ENCODE results near the gene LRRC47.

The LRRC47 gene

DNA sequence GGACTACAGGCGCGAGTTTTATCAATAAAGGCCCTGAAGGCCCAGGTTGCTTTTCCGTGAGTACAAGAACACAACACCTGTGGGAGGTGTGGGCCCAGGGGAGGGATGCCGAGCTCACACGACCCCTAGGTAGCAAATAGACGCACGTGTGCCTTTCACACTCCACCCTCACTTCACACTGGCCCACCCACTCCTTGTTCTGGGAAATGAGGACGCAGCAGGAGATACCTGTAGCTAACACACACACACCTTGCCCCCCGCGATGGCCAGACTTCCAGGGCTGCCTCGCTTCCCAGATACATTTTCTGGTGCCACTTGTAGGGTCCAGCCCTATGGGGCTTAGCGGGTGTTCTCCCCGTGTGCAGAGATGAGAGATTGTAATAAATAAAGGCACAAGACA is 48.4 kb downstream of the LRRC47 start:
- Histone ChIP-seq H3K4me1 (no peaks in the 10 kb centered on the region), H3K4me3 (ENCODE audit: low read depth, low read length) (peak overlapping the region; percentile 61; the same call in 1 of the 2 replicates), H3K9me3 (no peaks in the 10 kb centered on the region), H3K36me3 (no peaks in the 10 kb centered on the region), H3K27me3 (no peaks in the 10 kb centered on the region)
- TF ChIP-seq CTCF (IDR thresholded peaks at IDR 0.05; ENCODE audit: low read depth, low read length), result no peak
- no peak for DNase-seq

GRCh38 chr1:3747522-3747848 is 48.8 kb downstream of the LRRC47 start:
- no peak for DNase-seq
- Histone ChIP-seq H3K4me3 (ENCODE audit: low read depth, low read length) (peak overlapping the region; percentile 61), H3K27me3 (no peaks in the 10 kb centered on the region), H3K9me3 (no peaks in the 10 kb centered on the region), H3K4me1 (no peaks in the 10 kb centered on the region), H3K36me3 (no peaks in the 10 kb centered on the region)
- TF ChIP-seq CTCF (IDR thresholded peaks at IDR 0.05; ENCODE audit: low read depth, low read length), result no peak

GRCh38 chr1:3746830-3747521 is 49.3 kb downstream of the LRRC47 start:
- Histone ChIP-seq H3K36me3 (no peaks in the 10 kb centered on the region), H3K4me1 (no peaks in the 10 kb centered on the region), H3K4me3 (ENCODE audit: low read depth, low read length) (peak overlapping the region; percentile 61), H3K9me3 (no peaks in the 10 kb centered on the region), H3K27me3 (no peaks in the 10 kb centered on the region)
- peak; percentile 85 for DNase-seq
- TF ChIP-seq CTCF (IDR thresholded peaks at IDR 0.05; ENCODE audit: low read depth, low read length), result no peak

DNA sequence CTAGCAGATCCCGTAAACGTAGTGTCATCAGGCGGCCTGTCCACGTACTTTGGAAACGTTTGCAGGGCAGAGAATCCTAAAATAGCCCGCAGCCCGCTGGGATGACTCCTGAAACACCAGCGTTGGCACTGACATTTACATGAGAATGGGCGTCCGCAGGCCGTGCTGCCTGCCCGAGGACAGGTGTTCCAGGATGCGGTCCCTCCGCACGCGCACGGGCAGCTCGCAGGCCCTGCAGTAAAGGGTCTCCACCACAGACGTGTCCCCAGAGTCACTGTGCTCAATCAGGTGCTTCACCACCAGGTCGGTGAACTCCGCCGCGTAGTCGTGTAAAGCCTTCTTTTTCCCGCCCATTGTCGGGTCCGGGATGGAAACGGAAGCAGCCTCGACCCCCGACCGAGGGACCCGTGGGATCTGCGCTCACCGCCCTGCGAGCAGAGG is 49.9 kb downstream of the LRRC47 start:
- H3K36me3 ChIP-seq, result no peaks in the 10 kb centered on the region
- no peaks in the 10 kb centered on the region for H3K9me3 ChIP-seq
- no peak for DNase-seq
- H3K4me3 ChIP-seq (ENCODE audit: low read depth, low read length), result peak overlapping the region; percentile 61
- no peaks in the 10 kb centered on the region for H3K27me3 ChIP-seq
- H3K4me1 ChIP-seq, result no peaks in the 10 kb centered on the region
- TF ChIP-seq CTCF (IDR thresholded peaks at IDR 0.05; ENCODE audit: low read depth, low read length), result no peak

GRCh38 chr1:3745590-3746381 is 50.5 kb downstream of the LRRC47 start:
- TF ChIP-seq CTCF (IDR thresholded peaks at IDR 0.05; ENCODE audit: low read depth, low read length), result no peak
- Histone ChIP-seq H3K36me3 (no peaks in the 10 kb centered on the region), H3K4me1 (no peaks in the 10 kb centered on the region), H3K27me3 (no peaks in the 10 kb centered on the region), H3K4me3 (ENCODE audit: low read depth, low read length) (peak overlapping the region; percentile 61; the same call in 1 of the 2 replicates), H3K9me3 (no peaks in the 10 kb centered on the region)
- no peak for DNase-seq

GRCh38 chr1:3745071-3745470 is 51.2 kb downstream of the LRRC47 start:
- H3K27me3 ChIP-seq, result no peaks in the 10 kb centered on the region

More at GRCh38 chr1:3745071-3745470, 51.2 kb downstream of the LRRC47 start:
- Histone ChIP-seq H3K4me3 (ENCODE audit: low read depth, low read length) (no peak overlapping the region), H3K9me3 (no peaks in the 10 kb centered on the region), H3K36me3 (no peaks in the 10 kb centered on the region), H3K4me1 (no peaks in the 10 kb centered on the region)
- no peak for TF ChIP-seq CTCF (IDR thresholded peaks at IDR 0.05; ENCODE audit: low read depth, low read length)
- no peak for DNase-seq
